GM20000 (cell line): ENCODE data around the gene PLCB2.

Source experiments
- DNase-seq: peaks from one replicate; pipeline ENCODE4 v3.0.0; 2012; ENCODE audit warnings: low spot score
- CTCF ChIP-seq: IDR thresholded peaks from 2 replicates; pipeline ENCODE4 v1.5.1; 2012; ENCODE audit warnings: mild to moderate bottlenecking, control low read depth; ENCODE audit errors: extremely low read depth, missing control alignments

PLCB2 gene

GRCh38 chr15:40345225-40345866, 37.6 kb upstream of the PLCB2 start:
- no peak for TF ChIP-seq CTCF
- no peak for DNase-seq

- TF ChIP-seq CTCF: peak; percentile 78
- peak; percentile 87 for DNase-seq
Measured at GRCh38 chr15:40344631-40345120, 36.9 kb upstream of the PLCB2 start.

GRCh38 chr15:40344217-40344616, 36.5 kb upstream of the PLCB2 start:
- TF ChIP-seq CTCF: no peak
- DNase-seq: no peak

- TF ChIP-seq CTCF: no peak
Measured at GRCh38 chr15:40343512-40343911, 35.8 kb upstream of the PLCB2 start.

GRCh38 chr15:40342416-40343320, 34.9 kb upstream of the PLCB2 start:
- no peak for TF ChIP-seq CTCF
- DNase-seq: no peak

More at GRCh38 chr15:40343512-40343911, 35.8 kb upstream of the PLCB2 start:
- DNase-seq: no peak

- no peak for DNase-seq
- TF ChIP-seq CTCF: no peak
Measured at GRCh38 chr15:40340740-40341400, 33.1 kb upstream of the PLCB2 start, which contains the start of gene CCDC9B. TSS of gene CCDC9B (minus strand) at chr15:40340939. CDS start at chr15:40340819, 120 bp downstream.
